Measurements from ENCODE around the gene VPS35.

The VPS35 gene

GRCh38 chr16:46613352-46613751 is 75.6 kb downstream of the VPS35 start:
- DNase-seq (ENCODE audit: low read depth, low spot score): no peak

DNA sequence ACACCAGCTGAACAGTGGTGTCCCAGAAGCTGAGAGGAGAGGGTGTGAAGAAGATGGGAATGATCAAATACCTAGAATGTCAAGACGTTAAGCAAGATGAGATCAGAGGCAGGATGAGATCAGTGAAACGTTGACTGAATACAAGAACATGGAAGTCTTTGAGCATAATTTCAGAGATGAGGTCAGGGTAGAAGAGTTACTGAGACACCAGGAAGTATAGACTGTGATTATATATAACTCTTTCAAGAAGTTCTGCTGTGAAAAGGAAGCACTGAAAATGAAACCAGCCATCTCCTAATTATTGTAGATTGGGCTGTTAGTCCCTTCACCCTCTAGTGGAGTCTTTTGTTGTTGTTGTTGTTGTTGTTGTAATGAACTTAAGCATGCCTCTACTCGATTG is 76.9 kb downstream of the VPS35 start:
- DNase-seq (ENCODE audit: low read depth, low spot score): no peak

GRCh38 chr16:46607529-46607928 is 81.4 kb downstream of the VPS35 start:
- DNase-seq (ENCODE audit: low read depth, low spot score): no peak

- DNase-seq (ENCODE audit: low read depth, low spot score): no peak
Observed at GRCh38 chr16:46606231-46606630, 82.7 kb downstream of the VPS35 start.

Data from activated naive CD8-positive, alpha-beta T cell treated with anti-CD3 and anti-CD28 coated beads, Interleukin-2, amount 50 U/mL, for 16 hours (primary cell).